CD4-positive, alpha-beta T cell treated with Interleukin-10 for 1 hour (primary cell): ENCODE measurements around the gene ASTN2.

Source experiments
- DNase-seq: peaks from one replicate; pipeline ENCODE4 v3.0.0-alpha.2; 2020

Gene ASTN2

GRCh38 chr9:116423149-116423548, 991.7 kb downstream of the ASTN2 start:
- DNase-seq, result no peak

GRCh38 chr9:116422119-116422979, 992.5 kb downstream of the ASTN2 start:
- no peak for DNase-seq

GRCh38 chr9:116420993-116421538, 993.8 kb downstream of the ASTN2 start:
- no peak for DNase-seq

GRCh38 chr9:116419181-116419580, 995.7 kb downstream of the ASTN2 start:
- DNase-seq, result no peak

- DNase-seq, result no peak
Observed at GRCh38 chr9:116417464-116417863, 997.4 kb downstream of the ASTN2 start.

- DNase-seq, result no peak
Observed at GRCh38 chr9:116416421-116416820, 998.4 kb downstream of the ASTN2 start.

GRCh38 chr9:116414374-116414773, 1000.5 kb downstream of the ASTN2 start:
- no peak for DNase-seq

GRCh38 chr9:116411506-116411905, 1003.4 kb downstream of the ASTN2 start:
- no peak for DNase-seq

GRCh38 chr9:116409638-116410037, 1005.2 kb downstream of the ASTN2 start:
- DNase-seq, result no peak

GRCh38 chr9:116409129-116409528, 1005.7 kb downstream of the ASTN2 start:
- DNase-seq, result no peak

GRCh38 chr9:116406469-116406868, 1008.4 kb downstream of the ASTN2 start:
- DNase-seq, result no peak

- DNase-seq, result no peak
Observed at GRCh38 chr9:116405321-116405720, 1009.5 kb downstream of the ASTN2 start.

GRCh38 chr9:116404228-116404627, 1010.6 kb downstream of the ASTN2 start:
- DNase-seq, result no peak

- no peak for DNase-seq
Observed at GRCh38 chr9:116403171-116403570, 1011.7 kb downstream of the ASTN2 start.

- DNase-seq, result no peak
Observed at GRCh38 chr9:116395699-116396037, 1019.2 kb downstream of the ASTN2 start.

- no peak for DNase-seq
Observed at GRCh38 chr9:116394894-116395698, 1019.8 kb downstream of the ASTN2 start.

GRCh38 chr9:116394070-116394469, 1020.8 kb downstream of the ASTN2 start:
- DNase-seq, result no peak

GRCh38 chr9:116393198-116393597, 1021.7 kb downstream of the ASTN2 start:
- DNase-seq, result no peak

GRCh38 chr9:116391306-116391900, 1023.5 kb downstream of the ASTN2 start:
- no peak for DNase-seq

GRCh38 chr9:116390303-116391228, 1024.3 kb downstream of the ASTN2 start:
- no peak for DNase-seq

GRCh38 chr9:116389541-116390302, 1025.1 kb downstream of the ASTN2 start:
- DNase-seq, result no peak
